Body of pancreas (tissue), 4 donors: Measurements from ENCODE around the gene ZNF106. TPM values are rescaled to one million over a fixed set of nuclear protein-coding genes. Genes with fewer than 3 reads are reported as not detected.

Experiments used
- ATAC-seq: fragments of 150-250 bp; one replicate; pipeline ENCODE4 v1.9.1; 2016
- DNase-seq, 4 donors: peaks; one replicate each; pipeline ENCODE4 v3.0.0-alpha.2; 2019
- H3K27ac ChIP-seq, 4 donors: fragments of 200-600 bp; sonication (generic); 1 replicate in 3 of 4; 2 replicates in 1 of 4; pipeline versions ENCODE4 v1.5.1 to v1.6.1; 2016 to 2019; ENCODE audit warnings: mild to moderate bottlenecking in 1 of 4, mixed read lengths in 1 of 4, moderate library complexity in 1 of 4
- H3K27me3 ChIP-seq, 2 donors: fragments of 200-600 bp; sonication (generic); one replicate each; pipeline ENCODE4 v1.6.0; 2016; ENCODE audit warnings: mild to moderate bottlenecking in 1 of 2
- H3K36me3 ChIP-seq, 2 donors: fragments of 200-600 bp; sonication (generic); replicated peaks in 1 of 2; 2 replicates each; pipeline ENCODE4 v1.5.1; 2016; ENCODE audit warnings: low read depth in 2 of 2; ENCODE audit not compliant: insufficient read depth in 1 of 2
- H3K4me1 ChIP-seq: fragments of 200-600 bp; sonication (generic); one replicate; pipeline ENCODE4 v1.6.0; 2016
- H3K4me3 ChIP-seq, 2 donors: fragments of 200-600 bp; sonication (generic); 1 replicate in 1 of 2; 2 replicates in 1 of 2; pipeline ENCODE4 v1.5.1; 2016 to 2019
- H3K9me3 ChIP-seq, 3 donors: fragments of 200-600 bp; sonication (generic); 1 replicate in 2 of 3; 2 replicates in 1 of 3; pipeline ENCODE4 v1.5.1; 2016
- POLR2A ChIP-seq, 3 donors: fragments of 450-650 bp; IDR thresholded peaks; one replicate each; pipeline ENCODE4 v1.6.1; 2016; ENCODE audit warnings: antibody characterized with exemption in 3 of 3, mild to moderate bottlenecking in 2 of 3
- WGBS, 2 donors: methylation state at CpG; one replicate each; pipeline ENCODE4 v1.1.5; 2017; 5-methylcytosine and 5-hydroxymethylcytosine counted together
- intact Hi-C: fragments of 100-400 bp; cut with DNase I; formaldehyde crosslinking; loops from one replicate; pipeline ENCODE4 v1.15.1; 2023
- total RNA-seq, 2 donors: library from RNA; depleted of rRNA; stranded (reverse); fragments of >200 nt; gene quantifications; one replicate each; pipeline ENCODE4 v1.1.0, GENCODE V29; 2016
- TF ChIP-seq, protein P1 (sequence below), 7 experiments: fragments of 450-650 bp in 4 of 7; fragments of 200-600 bp in 3 of 7; sonication (generic) in 3 of 7; IDR thresholded peaks; one replicate each; pipeline ENCODE4 v1.5.1; 2016 to 2019; ENCODE audit warnings: antibody characterized with exemption in 7 of 7

Gene ZNF106
- total RNA-seq, 2 donors from 2014 or later: 28.0 to 37.6 TPM

DNA sequence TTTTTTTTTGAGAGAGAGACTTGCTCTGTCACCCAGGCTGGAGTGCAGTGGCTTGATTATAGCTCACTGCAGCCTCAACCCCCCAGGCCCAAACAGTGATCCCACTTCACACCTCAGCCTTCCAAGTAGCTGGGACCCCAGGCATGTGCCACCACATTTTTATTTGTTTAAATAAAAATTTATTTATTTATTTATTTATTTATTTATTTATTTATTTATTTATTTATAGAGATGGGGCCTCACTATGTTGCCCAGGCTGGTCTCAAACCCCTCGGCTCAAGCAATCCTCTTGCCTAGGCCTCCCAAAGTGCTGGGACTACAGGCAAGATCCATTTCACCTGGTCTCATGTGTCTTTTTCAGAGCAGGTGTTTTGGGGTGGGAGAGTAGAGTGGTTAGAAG, 116.1 kb downstream of the ZNF106 start:
- WGBS, 2 donors: 81 to 89% methylated on average over 1 of the region's 1 CpG
- ATAC-seq (no peak), DNase-seq (no peak)
- Histone ChIP-seq H3K27ac (no peak overlapping the region), H3K4me1 (no peaks in the 10 kb centered on the region), H3K4me3 (no peak overlapping the region), H3K27me3 (no peaks in the 10 kb centered on the region), H3K9me3 (no peaks in the 10 kb centered on the region), H3K36me3 (no peaks in the 10 kb centered on the region)
- no peak for TF ChIP-seq POLR2A (IDR thresholded peaks at IDR 0.05)
- TF ChIP-seq, protein P1, sequence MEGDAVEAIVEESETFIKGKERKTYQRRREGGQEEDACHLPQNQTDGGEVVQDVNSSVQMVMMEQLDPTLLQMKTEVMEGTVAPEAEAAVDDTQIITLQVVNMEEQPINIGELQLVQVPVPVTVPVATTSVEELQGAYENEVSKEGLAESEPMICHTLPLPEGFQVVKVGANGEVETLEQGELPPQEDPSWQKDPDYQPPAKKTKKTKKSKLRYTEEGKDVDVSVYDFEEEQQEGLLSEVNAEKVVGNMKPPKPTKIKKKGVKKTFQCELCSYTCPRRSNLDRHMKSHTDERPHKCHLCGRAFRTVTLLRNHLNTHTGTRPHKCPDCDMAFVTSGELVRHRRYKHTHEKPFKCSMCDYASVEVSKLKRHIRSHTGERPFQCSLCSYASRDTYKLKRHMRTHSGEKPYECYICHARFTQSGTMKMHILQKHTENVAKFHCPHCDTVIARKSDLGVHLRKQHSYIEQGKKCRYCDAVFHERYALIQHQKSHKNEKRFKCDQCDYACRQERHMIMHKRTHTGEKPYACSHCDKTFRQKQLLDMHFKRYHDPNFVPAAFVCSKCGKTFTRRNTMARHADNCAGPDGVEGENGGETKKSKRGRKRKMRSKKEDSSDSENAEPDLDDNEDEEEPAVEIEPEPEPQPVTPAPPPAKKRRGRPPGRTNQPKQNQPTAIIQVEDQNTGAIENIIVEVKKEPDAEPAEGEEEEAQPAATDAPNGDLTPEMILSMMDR (IDR thresholded peaks at IDR 0.05): no peak
- intact Hi-C loops: no loop called here

DNA sequence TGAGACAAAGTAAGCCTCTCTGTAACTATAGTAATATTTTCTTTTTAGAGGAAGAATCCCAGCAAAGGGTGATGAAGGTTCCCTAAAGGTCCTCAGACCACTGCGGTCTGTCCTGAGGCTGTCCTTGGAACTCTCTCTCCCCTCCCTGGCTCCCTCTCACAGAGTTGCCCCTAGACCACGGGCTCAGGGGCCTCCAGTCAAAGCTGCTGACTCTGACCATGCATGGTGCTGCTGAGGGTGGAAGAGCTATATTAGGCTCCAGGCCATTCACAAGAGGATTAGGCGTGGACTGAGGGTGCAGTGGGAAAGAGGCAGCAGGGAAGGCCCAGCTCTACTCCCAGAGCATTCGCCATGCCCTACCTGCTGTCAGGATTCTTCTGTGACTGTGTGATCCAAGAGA, 117.0 kb downstream of the ZNF106 start:
- Histone ChIP-seq H3K9me3 (no peaks in the 10 kb centered on the region), H3K4me3 (no peak overlapping the region), H3K27me3 (no peaks in the 10 kb centered on the region), H3K4me1 (no peaks in the 10 kb centered on the region), H3K36me3 (no peaks in the 10 kb centered on the region), H3K27ac (no peak overlapping the region)
- TF ChIP-seq POLR2A (IDR thresholded peaks at IDR 0.05): no peak
- ATAC-seq (no peak), DNase-seq (no peak)
- intact Hi-C loops: no loop called here
- WGBS, 2 donors: 83 to 89% methylated on average over 4 of the region's 4 CpGs

DNA sequence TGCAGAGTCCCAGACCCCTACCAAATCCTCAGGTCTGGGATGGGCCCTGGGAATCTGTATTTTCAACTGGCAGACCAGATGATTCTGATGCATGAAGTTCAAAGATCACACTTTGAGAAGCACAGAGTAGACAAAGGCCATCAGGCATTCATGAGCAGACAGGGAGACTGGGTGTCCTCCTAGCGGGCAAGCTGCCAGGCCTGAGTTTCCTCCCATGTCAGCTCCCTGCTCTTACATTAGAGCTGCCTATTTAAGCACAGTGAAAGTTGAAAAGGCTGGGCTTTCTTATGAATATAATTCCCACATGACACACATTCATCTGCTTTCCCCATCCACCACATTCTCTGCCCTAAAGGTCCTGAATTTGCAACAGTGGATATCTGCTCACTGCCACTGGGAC, 117.7 kb downstream of the ZNF106 start:
- 82 to 89% methylated on average over 1 of the region's 1 CpG for WGBS, 2 donors
- H3K4me1 ChIP-seq: no peaks in the 10 kb centered on the region
- TF ChIP-seq, protein P1 (IDR thresholded peaks at IDR 0.05): no peak
- TF ChIP-seq POLR2A (IDR thresholded peaks at IDR 0.05): no peak
- no peaks in the 10 kb centered on the region for H3K9me3 ChIP-seq
- H3K27ac ChIP-seq: no peak overlapping the region
- intact Hi-C loops: no loop called here
- no peak overlapping the region for H3K4me3 ChIP-seq
- ATAC-seq (no peak), DNase-seq (peak in 1 of 4 donors; percentile 23)
- no peaks in the 10 kb centered on the region for H3K27me3 ChIP-seq
- H3K36me3 ChIP-seq: no peaks in the 10 kb centered on the region

DNA sequence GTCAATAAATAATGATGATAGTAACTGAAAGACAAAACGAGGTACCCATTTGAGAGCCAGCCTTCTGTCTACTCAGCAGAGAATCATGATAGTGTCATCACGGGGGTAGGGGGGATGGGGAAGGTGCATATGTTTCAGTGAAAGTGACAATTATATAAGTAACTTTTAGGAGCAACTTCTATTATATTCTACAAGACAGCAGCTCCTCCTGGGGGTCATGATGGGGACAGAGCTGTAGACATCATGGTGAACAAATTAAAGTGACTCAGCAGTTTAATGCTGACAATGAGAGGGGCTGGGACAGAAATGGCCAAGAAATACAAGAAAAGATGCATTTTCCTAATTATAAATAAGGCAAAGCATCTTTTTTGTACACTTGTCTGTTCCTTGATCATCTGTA, 119.8 kb downstream of the ZNF106 start:
- intact Hi-C loops: no loop called here
- WGBS, 2 donors: 36 to 62% methylated on average over 2 of the region's 2 CpGs
- TF ChIP-seq, protein P1 (IDR thresholded peaks at IDR 0.05): no peak
- TF ChIP-seq POLR2A (IDR thresholded peaks at IDR 0.05): no peak

DNA sequence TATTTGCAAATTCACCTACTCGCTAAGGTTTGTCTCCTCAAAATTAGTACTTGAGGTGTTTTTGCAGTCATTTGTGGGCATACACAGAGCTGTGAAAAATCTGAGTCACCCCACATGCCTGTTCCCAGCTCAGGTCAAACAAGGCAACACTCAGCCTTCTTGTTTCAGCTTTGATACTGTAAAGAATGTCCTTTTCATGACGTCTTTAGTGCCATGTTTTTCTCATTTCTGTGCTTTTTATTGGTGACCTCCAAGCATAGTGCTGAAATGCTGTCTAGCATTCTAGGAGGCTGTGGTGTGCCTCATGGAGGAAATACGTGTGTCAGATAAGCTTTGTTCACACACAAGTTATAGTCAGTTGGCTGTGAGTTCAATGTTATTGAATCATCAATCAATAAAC, 122.8 kb downstream of the ZNF106 start:
- H3K36me3 ChIP-seq: no peaks in the 10 kb centered on the region
- intact Hi-C loops: no loop called here
- DNase-seq (no peak), ATAC-seq (no peak)
- H3K27me3 ChIP-seq: no peaks in the 10 kb centered on the region
- TF ChIP-seq POLR2A (IDR thresholded peaks at IDR 0.05): no peak
- TF ChIP-seq, protein P1 (IDR thresholded peaks at IDR 0.05): no peak
- no peak overlapping the region for H3K27ac ChIP-seq
- H3K4me1 ChIP-seq: no peaks in the 10 kb centered on the region
- H3K4me3 ChIP-seq: no peak overlapping the region
- WGBS, 2 donors: 62 to 76% methylated on average over 3 of the region's 3 CpGs
- H3K9me3 ChIP-seq: no peaks in the 10 kb centered on the region

More for the DNA sequence above, 119.8 kb downstream of the ZNF106 start:
- no peak for ATAC-seq
- no peaks in the 10 kb centered on the region for H3K4me1 ChIP-seq
- DNase-seq: no peak
- no peak overlapping the region for H3K27ac ChIP-seq
- H3K9me3 ChIP-seq: no peaks in the 10 kb centered on the region
- no peaks in the 10 kb centered on the region for H3K36me3 ChIP-seq
- H3K4me3 ChIP-seq: no peak overlapping the region
- no peaks in the 10 kb centered on the region for H3K27me3 ChIP-seq
